GM19324 (cell line): ENCODE measurements around the gene KRT6A.
"Not testable (repeated sequence)": the region's sequence is repeated elsewhere in the genome, so short reads cannot be mapped to it uniquely, and the experiment has no call there.

Source experiments
- ATAC-seq: cut with Tn5 transposase; IDR thresholded peaks from one replicate; pipeline ENCODE4 v1.9.1; 2021; ENCODE audit warnings: mild to moderate bottlenecking, moderate library complexity; ENCODE audit not compliant: unreplicated experiment, low FRiP score

The KRT6A gene

GRCh38 chr12:52506858-52507715 lies 14.0 kb upstream of the KRT6A start:
- no peak for ATAC-seq

- ATAC-seq: no peak
Observed at GRCh38 chr12:52502877-52503276, 9.8 kb upstream of the KRT6A start.

GRCh38 chr12:52501490-52501889 lies 8.4 kb upstream of the KRT6A start:
- no peak for ATAC-seq

- ATAC-seq: not testable (repeated sequence)
Observed at GRCh38 chr12:52500574-52500973, 7.5 kb upstream of the KRT6A start.

GRCh38 chr12:52499806-52500560 lies 6.9 kb upstream of the KRT6A start:
- ATAC-seq: no peak

- no peak for ATAC-seq
Observed at GRCh38 chr12:52498946-52499345, 5.9 kb upstream of the KRT6A start.

GRCh38 chr12:52497975-52498374 lies 4.9 kb upstream of the KRT6A start:
- ATAC-seq: no peak

GRCh38 chr12:52496590-52497071 lies 3.6 kb upstream of the KRT6A start:
- ATAC-seq: no peak

GRCh38 chr12:52496054-52496453 lies 3.0 kb upstream of the KRT6A start:
- no peak for ATAC-seq

GRCh38 chr12:52495389-52495788 lies 2.3 kb upstream of the KRT6A start:
- ATAC-seq: no peak

GRCh38 chr12:52494518-52494917 lies 1.5 kb upstream of the KRT6A start:
- no peak for ATAC-seq

GRCh38 chr12:52494100-52494499 lies 1.0 kb upstream of the KRT6A start:
- ATAC-seq: no peak

GRCh38 chr12:52492405-52492804 lies 652 bp downstream of the KRT6A start:
- ATAC-seq: not testable (repeated sequence)

GRCh38 chr12:52491495-52491894 lies 1.6 kb downstream of the KRT6A start:
- not testable (repeated sequence) for ATAC-seq

GRCh38 chr12:52488736-52489135 lies 4.3 kb downstream of the KRT6A start:
- ATAC-seq: no peak

- ATAC-seq: not testable (repeated sequence)
Observed at GRCh38 chr12:52487744-52488443, 5.2 kb downstream of the KRT6A start.

- ATAC-seq: no peak
Observed at GRCh38 chr12:52487211-52487610, 5.8 kb downstream of the KRT6A start.

- ATAC-seq: no peak
Observed at GRCh38 chr12:52486166-52487105, 6.6 kb downstream of the KRT6A start.

GRCh38 chr12:52480073-52480472 lies 13.0 kb downstream of the KRT6A start:
- no peak for ATAC-seq

GRCh38 chr12:52477651-52478050 lies 15.4 kb downstream of the KRT6A start:
- no peak for ATAC-seq
